Limb (tissue), 2 donors: ENCODE results near the gene HPDL.

Experiments used
- DNase-seq, 2 donors: peaks; one replicate each; pipeline ENCODE4 v3.0.0-alpha.2; 2016; ENCODE audit errors: extremely low spot score in 2 of 2

HPDL gene

GRCh38 chr1:45351508-45351907 is 24.8 kb downstream of the HPDL start:
- DNase-seq: no peak

DNA sequence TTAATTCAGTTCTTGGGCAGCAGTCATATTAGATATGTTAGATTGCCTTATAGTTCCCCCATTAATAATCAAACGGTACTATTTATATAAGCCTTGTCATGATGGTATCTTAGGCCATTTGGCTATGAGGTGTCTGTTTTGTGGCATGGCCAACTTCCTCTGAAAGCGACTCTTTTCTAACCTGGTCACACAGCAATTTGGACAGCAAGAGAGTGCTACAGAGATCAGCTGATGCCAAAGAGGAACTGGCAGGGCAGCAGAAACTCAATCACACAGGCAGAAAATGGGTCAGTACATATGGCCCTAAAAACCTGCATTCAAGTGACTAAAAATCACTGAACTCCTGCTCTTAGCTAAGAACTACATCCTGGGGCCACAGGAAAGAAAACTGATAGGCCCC is 27.0 kb downstream of the HPDL start:
- DNase-seq: no peak

- DNase-seq: no peak
Observed at GRCh38 chr1:45354838-45355237, 28.1 kb downstream of the HPDL start.

GRCh38 chr1:45355683-45356082 is 29.0 kb downstream of the HPDL start:
- no peak for DNase-seq

GRCh38 chr1:45356186-45356585 is 29.5 kb downstream of the HPDL start:
- DNase-seq: no peak

DNA sequence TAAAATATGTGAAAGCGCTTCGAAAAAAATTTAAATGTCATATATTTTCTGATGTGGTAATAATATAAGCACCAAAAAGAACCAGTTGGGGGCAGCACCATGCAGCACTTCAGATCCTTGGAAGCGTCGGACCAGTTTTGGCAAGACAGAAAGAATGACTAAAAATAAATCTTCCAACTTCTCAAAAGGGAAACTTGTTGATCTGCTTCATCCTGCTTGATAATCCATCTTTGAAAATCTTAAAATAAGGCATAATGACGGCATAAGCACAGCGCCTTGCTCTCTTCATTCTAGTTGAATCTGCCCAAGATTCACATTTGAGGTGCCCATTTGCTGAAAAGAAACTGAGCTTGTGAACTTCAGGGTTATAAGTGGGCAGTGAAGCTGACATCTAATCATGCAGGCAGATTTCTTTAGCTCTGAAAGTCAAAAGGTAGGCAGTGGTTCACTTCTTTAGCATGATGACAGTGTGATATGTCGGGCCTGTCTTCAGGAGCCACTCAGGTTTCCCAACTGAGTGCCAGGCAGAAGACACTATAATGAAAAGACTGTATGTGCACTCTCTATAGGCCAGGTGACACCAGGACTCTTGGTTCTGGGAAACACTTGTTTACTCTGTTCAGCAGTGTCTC is 33.3 kb downstream of the HPDL start:
- peak; percentile 65 to 86 for DNase-seq

DNA sequence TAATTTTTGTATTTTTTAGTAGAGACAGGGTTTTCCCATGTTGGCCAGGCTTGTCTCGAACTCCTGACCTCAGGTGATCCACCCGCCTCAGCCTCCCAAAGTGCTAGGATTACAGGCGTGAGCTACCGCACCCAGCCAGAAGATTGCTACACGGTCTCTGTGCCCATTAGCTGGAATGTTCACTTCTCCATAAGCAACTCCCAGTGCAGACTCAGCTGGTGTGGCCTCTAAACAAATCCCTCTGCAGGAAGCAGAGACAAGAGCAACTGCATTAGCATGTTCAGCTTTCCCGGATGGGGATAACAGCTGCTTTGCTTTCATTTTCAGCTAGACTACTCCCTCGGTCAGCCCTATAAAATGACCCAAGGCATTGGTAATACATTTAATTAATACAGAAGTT is 34.3 kb downstream of the HPDL start:
- DNase-seq: peak in 1 of 2 donors; percentile 61

DNA sequence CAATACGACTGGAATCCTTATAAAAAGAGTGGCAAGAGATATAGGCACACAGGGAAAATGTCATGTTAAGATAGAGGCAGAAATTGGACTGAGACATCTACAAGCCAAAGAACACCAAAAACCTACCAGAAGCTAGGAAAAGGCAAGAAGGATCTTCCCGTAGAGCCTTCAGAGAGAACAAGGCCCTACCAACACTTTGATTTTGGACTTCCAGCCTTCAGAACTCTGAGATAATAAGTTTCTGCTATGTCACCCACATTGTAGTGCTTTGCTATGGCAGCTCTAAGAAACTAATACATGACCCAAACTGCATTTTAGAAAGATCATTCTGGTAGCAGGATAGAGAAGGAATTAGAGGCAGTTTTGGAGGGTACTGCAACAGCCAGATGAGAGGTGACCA is 37.6 kb downstream of the HPDL start:
- no peak for DNase-seq

GRCh38 chr1:45365051-45365450 is 38.4 kb downstream of the HPDL start:
- no peak for DNase-seq

DNA sequence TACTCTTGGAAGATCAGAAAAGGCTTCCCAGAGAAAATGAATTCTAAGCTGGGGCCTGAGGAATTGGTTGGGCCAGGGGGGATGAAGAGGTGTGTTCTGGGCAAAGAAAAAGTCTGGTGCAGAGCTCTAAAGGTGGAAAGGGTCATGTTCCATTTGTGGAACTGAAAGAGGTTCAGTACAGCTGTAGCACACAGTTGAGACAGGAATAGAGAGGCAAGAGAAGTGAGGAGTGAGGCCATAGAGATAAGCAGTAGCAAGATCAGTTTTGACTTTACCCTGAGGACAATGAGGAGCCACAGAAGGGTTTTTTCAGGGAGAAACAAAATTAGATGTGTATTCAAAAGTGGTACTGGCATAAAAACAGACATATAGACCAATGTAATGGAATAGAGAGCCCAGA is 43.9 kb downstream of the HPDL start:
- no peak for DNase-seq

DNA sequence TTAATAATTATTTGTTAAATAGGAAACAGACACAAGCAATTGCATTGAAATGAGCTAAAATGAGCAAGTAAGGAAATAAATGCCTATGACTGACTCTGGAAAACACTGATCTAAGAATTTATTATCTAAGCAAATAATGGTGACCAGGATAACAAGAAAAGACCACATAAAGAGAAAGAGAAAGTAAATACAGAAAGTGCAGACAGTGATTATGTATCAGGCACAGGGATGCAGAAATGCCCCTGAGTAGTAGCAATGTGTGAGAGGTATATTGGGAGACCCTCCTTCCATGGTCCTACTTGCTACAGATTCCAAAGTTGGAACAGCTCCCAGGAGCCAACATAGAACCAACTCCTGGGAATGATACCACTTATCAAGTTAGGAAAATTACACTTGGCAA is 46.9 kb downstream of the HPDL start:
- DNase-seq: no peak

GRCh38 chr1:45375104-45376090 is 48.7 kb downstream of the HPDL start:
- DNase-seq: no peak

DNA sequence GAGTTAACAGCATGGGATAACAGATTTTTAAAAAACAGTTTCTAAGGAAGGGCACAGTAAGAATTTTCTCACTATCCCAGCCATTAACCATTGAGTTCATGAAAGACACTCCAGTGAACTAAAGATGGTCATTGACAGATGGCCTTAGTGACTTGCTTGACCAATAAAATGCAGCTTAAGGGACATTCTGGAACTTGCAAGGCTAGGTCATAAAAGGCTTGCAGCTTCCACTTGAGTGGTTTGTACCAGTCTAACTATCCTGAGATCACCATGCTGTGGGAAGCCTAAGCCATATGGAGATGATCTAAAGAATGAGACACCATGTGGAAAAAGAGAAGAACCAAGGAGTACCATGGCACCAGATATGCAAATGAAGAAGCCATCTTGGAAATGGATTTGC is 51.5 kb downstream of the HPDL start:
- DNase-seq: no peak
